Keratinocyte (primary cell): Measurements from ENCODE around the gene VPS8. TPM values are rescaled to one million over a fixed set of nuclear protein-coding genes. Genes with fewer than 3 reads are reported as not detected.

Experiments used
- DNase-seq: peaks from one replicate; pipeline ENCODE4 v3.0.0-alpha.2; 2011; ENCODE audit warnings: low read depth, missing footprints, low spot score
- FAIRE-seq: peaks from 2 replicates; lab custom pipeline; 2011; peaks lifted over from hg19 to GRCh38; lab: Jason Lieb, UNC
- H2AFZ ChIP-seq: 2 replicates; pipeline ENCODE4 v1.6.0; 2012; ENCODE audit warnings: low read length, control low read depth, inconsistent platforms; ENCODE audit not compliant: control insufficient read depth
- H3K27ac ChIP-seq: 2 replicates; pipeline ENCODE4 v1.5.1; 2011; ENCODE audit warnings: low read length; ENCODE audit not compliant: control insufficient read depth, insufficient read depth
- H3K27me3 ChIP-seq: 3 replicates; pipeline ENCODE4 v1.6.0; 2011; ENCODE audit warnings: low read length; ENCODE audit not compliant: control insufficient read depth, insufficient read depth; ENCODE audit errors: extremely low read depth
- H3K36me3 ChIP-seq, 2 experiments: 2 replicates in 1 of 2; 3 replicates in 1 of 2; pipeline ENCODE4 v1.5.1; 2011; ENCODE audit warnings: low read length in 2 of 2, mild to moderate bottlenecking in 1 of 2; ENCODE audit not compliant: control insufficient read depth in 2 of 2, insufficient read depth in 2 of 2; ENCODE audit errors: extremely low read depth in 1 of 2
- H3K4me1 ChIP-seq: 3 replicates; pipeline ENCODE4 v1.5.1; 2011; ENCODE audit warnings: low read length; ENCODE audit not compliant: control insufficient read depth, insufficient read depth; ENCODE audit errors: extremely low read depth
- H3K4me2 ChIP-seq: 3 replicates; pipeline ENCODE4 v1.6.0; 2011; ENCODE audit warnings: low read depth, low read length; ENCODE audit not compliant: control insufficient read depth, insufficient read depth; ENCODE audit errors: extremely low read depth
- H3K4me3 ChIP-seq, 3 experiments: fragments of 200-600 bp in 1 of 3; sonication (generic) in 1 of 3; 2 replicates in 2 of 3; 3 replicates in 1 of 3; pipeline ENCODE4 v1.5.1; 2011 to 2016; ENCODE audit warnings: low read length in 3 of 3, mild to moderate bottlenecking in 3 of 3, control low read depth in 2 of 3, inconsistent platforms in 1 of 3, low read depth in 1 of 3, mixed read lengths in 1 of 3, mixed run types in 1 of 3, moderate library complexity in 1 of 3; ENCODE audit not compliant: control insufficient read depth in 2 of 3, insufficient read depth in 2 of 3; ENCODE audit errors: extremely low read depth in 1 of 3
- H3K79me2 ChIP-seq: 2 replicates; pipeline ENCODE4 v1.6.0; 2012; ENCODE audit warnings: low read length; ENCODE audit not compliant: control insufficient read depth, insufficient read depth
- H3K9ac ChIP-seq: 3 replicates; pipeline ENCODE4 v1.6.0; 2011; ENCODE audit warnings: low read length; ENCODE audit not compliant: control insufficient read depth, insufficient read depth; ENCODE audit errors: extremely low read depth
- H3K9me1 ChIP-seq: 3 replicates; pipeline ENCODE4 v1.6.0; 2011; ENCODE audit warnings: low read length; ENCODE audit not compliant: control insufficient read depth, insufficient read depth; ENCODE audit errors: extremely low read depth
- H3K9me3 ChIP-seq: 2 replicates; pipeline ENCODE4 v1.5.1; 2012; ENCODE audit warnings: low read depth, low read length; ENCODE audit not compliant: control insufficient read depth
- H4K20me1 ChIP-seq: 3 replicates; pipeline ENCODE4 v1.6.0; 2011; ENCODE audit warnings: low read length; ENCODE audit not compliant: control insufficient read depth, insufficient read depth; ENCODE audit errors: extremely low read depth
- EZH2 ChIP-seq: IDR thresholded peaks from one replicate; pipeline ENCODE4 v1.6.1; 2012; ENCODE audit warnings: inconsistent platforms, mild to moderate bottlenecking, low read length, moderate library complexity
- dilution Hi-C: fragments of 300-500 bp; cut with MboI; formaldehyde crosslinking; loops from one replicate; pipeline ENCODE4 v1.7.0; 2020; ENCODE audit warnings: low sequenced_read_pairs; ENCODE audit not compliant: extremely low pct_ligation_motif_present
- polyA plus RNA-seq, 5 experiments: library from polyadenylated mRNA; depleted of rRNA in 3 of 5; stranded (reverse) in 3 of 5; stranded (forward) in 1 of 5; unstranded in 1 of 5; fragments of >200 nt; gene quantifications; 1 replicate in 1 of 5; 2 replicates in 3 of 5; 3 replicates in 1 of 5; pipeline versions ENCODE4 v1.2.1 to v1.2.3, GENCODE V29; 2011 to 2012; ENCODE audit warnings: missing spikeins in 2 of 5, low read depth in 1 of 5, low replicate concordance in 1 of 5
- TF ChIP-seq, protein P1 (sequence below), 3 experiments: IDR thresholded peaks in 1 of 3; conservative IDR thresholded peaks in 1 of 3; optimal IDR thresholded peaks in 1 of 3; 2 replicates in 2 of 3; 3 replicates in 1 of 3; pipeline versions ENCODE3 to v1.5.1; 2011; ENCODE audit warnings: low read length in 3 of 3, mild to moderate bottlenecking in 3 of 3, moderate library complexity in 2 of 3, control low read depth in 1 of 3, inconsistent platforms in 1 of 3; ENCODE audit not compliant: insufficient read depth in 2 of 3; ENCODE audit errors: extremely low read depth in 1 of 3

Gene VPS8
- polyA plus RNA-seq, 1 donor (not counting 4 experiments of a cell fraction or from before 2014, with no cell fraction given): 28.4 TPM

GRCh38 chr3:184811034-184811433 is 932 bp upstream of the VPS8 start:
- Histone ChIP-seq H3K79me2 (peaks cover 26% of the 10 kb centered on the region), H3K9me1 (no peaks in the 10 kb centered on the region), H3K4me2 (no peak overlapping the region), H3K9ac (no peak overlapping the region), H3K9me3 (no peaks in the 10 kb centered on the region), H3K27ac (no peak overlapping the region), H3K4me3 (no peak overlapping the region), H4K20me1 (no peaks in the 10 kb centered on the region), H3K27me3 (no peaks in the 10 kb centered on the region), H3K4me1 (no peaks in the 10 kb centered on the region), H2AFZ (peak overlapping the region; percentile 54), H3K36me3 (no peaks in the 10 kb centered on the region)
- FAIRE-seq (no peak), DNase-seq (no peak)
- TF ChIP-seq, protein P1, sequence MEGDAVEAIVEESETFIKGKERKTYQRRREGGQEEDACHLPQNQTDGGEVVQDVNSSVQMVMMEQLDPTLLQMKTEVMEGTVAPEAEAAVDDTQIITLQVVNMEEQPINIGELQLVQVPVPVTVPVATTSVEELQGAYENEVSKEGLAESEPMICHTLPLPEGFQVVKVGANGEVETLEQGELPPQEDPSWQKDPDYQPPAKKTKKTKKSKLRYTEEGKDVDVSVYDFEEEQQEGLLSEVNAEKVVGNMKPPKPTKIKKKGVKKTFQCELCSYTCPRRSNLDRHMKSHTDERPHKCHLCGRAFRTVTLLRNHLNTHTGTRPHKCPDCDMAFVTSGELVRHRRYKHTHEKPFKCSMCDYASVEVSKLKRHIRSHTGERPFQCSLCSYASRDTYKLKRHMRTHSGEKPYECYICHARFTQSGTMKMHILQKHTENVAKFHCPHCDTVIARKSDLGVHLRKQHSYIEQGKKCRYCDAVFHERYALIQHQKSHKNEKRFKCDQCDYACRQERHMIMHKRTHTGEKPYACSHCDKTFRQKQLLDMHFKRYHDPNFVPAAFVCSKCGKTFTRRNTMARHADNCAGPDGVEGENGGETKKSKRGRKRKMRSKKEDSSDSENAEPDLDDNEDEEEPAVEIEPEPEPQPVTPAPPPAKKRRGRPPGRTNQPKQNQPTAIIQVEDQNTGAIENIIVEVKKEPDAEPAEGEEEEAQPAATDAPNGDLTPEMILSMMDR (optimal IDR thresholded peaks at IDR 0.05 in 1 of 3, IDR thresholded peaks at IDR 0.05 in 1 of 3, conservative IDR thresholded peaks at IDR 0.05 in 1 of 3; ENCODE audit: extremely low read depth in 1 of 3, insufficient read depth in 2 of 3, low read length in 3 of 3): no peak
- no peak for TF ChIP-seq EZH2
- dilution Hi-C loops: no loop called here

DNA sequence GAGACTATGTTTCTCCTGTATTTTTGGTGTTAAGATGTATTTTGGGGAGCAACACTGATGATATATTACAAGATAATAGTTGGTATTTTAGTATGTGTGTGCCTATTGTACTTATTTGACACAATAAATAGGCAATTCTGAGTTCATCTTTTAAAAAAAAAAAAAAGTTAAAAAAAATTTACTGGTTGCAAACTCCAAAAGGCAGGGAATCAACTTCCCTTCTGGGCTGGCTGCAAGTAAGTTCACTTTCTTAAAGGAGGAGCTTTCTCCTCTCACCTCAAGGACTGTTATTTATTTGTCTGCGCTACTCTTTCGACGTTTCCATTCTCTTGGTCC is 335 bp upstream of the VPS8 start:
- FAIRE-seq: no peak

More for the DNA sequence above, 335 bp upstream of the VPS8 start:
- dilution Hi-C loops: no loop called here
- Histone ChIP-seq H3K4me1 (no peaks in the 10 kb centered on the region), H3K27ac (no peak overlapping the region), H3K9me1 (no peaks in the 10 kb centered on the region), H3K4me3 (peak overlapping the region in 1 of 3 experiments; percentile 97), H3K36me3 (no peaks in the 10 kb centered on the region), H2AFZ (peak overlapping the region; percentile 54), H3K9ac (no peak overlapping the region), H3K9me3 (no peaks in the 10 kb centered on the region), H3K4me2 (peak overlapping the region; percentile 63), H3K79me2 (peaks cover 26% of the 10 kb centered on the region), H3K27me3 (no peaks in the 10 kb centered on the region), H4K20me1 (no peaks in the 10 kb centered on the region)
- DNase-seq: no peak
- TF ChIP-seq EZH2: no peak
- TF ChIP-seq, protein P1 (optimal IDR thresholded peaks at IDR 0.05 in 1 of 3, IDR thresholded peaks at IDR 0.05 in 1 of 3, conservative IDR thresholded peaks at IDR 0.05 in 1 of 3; ENCODE audit: extremely low read depth in 1 of 3, insufficient read depth in 2 of 3, low read length in 3 of 3): no peak
